Measurements from ENCODE around the gene METTL8. TPM values are rescaled to one million over a fixed set of nuclear protein-coding genes. Genes with fewer than 3 reads are reported as not detected.

The METTL8 gene
- total RNA-seq, 1 donor from 2014 or later, result 26.7 TPM

DNA sequence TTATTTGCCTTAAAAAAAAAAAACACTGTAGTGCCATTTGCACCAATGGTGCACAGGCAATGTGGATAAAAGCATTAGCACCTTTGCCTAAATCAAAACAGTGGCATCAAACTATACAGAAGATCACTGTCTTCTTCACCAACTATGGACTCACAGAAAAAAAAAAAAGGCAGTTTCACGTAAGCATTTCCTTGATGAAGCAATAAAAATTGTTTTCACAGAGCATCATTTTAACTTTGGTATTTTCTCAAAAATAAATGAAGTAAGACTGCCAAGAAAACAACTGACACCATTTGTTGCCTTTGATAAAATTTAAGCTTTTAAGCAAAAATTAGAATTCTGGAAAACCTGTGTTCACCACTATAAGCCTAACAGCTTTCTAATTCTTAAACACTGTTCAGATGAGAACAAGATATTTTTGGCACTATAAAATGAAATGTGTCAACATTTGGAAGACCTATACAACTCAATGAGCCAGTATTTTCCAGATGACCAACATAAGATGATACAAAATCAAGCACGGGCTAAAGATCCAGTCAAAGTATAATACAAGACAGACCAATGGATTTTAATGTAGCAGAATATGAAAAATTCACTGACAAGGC lies 21.1 kb downstream of the METTL8 start:
- TF ChIP-seq, protein P1, sequence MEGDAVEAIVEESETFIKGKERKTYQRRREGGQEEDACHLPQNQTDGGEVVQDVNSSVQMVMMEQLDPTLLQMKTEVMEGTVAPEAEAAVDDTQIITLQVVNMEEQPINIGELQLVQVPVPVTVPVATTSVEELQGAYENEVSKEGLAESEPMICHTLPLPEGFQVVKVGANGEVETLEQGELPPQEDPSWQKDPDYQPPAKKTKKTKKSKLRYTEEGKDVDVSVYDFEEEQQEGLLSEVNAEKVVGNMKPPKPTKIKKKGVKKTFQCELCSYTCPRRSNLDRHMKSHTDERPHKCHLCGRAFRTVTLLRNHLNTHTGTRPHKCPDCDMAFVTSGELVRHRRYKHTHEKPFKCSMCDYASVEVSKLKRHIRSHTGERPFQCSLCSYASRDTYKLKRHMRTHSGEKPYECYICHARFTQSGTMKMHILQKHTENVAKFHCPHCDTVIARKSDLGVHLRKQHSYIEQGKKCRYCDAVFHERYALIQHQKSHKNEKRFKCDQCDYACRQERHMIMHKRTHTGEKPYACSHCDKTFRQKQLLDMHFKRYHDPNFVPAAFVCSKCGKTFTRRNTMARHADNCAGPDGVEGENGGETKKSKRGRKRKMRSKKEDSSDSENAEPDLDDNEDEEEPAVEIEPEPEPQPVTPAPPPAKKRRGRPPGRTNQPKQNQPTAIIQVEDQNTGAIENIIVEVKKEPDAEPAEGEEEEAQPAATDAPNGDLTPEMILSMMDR (IDR thresholded peaks at IDR 0.05; ENCODE audit: insufficient read depth, low read length, poor library complexity, severe bottlenecking), result no peak
- Histone ChIP-seq H3K36me3 (ENCODE audit: control insufficient read depth, insufficient read depth, low read length) (no peaks in the 10 kb centered on the region), H3K4me3 (ENCODE audit: low read depth, low read length) (no peak overlapping the region), H3K27me3 (ENCODE audit: control insufficient read depth, insufficient read depth, low read length) (no peaks in the 10 kb centered on the region)
- no peak for DNase-seq (ENCODE audit: low read depth)

DNA sequence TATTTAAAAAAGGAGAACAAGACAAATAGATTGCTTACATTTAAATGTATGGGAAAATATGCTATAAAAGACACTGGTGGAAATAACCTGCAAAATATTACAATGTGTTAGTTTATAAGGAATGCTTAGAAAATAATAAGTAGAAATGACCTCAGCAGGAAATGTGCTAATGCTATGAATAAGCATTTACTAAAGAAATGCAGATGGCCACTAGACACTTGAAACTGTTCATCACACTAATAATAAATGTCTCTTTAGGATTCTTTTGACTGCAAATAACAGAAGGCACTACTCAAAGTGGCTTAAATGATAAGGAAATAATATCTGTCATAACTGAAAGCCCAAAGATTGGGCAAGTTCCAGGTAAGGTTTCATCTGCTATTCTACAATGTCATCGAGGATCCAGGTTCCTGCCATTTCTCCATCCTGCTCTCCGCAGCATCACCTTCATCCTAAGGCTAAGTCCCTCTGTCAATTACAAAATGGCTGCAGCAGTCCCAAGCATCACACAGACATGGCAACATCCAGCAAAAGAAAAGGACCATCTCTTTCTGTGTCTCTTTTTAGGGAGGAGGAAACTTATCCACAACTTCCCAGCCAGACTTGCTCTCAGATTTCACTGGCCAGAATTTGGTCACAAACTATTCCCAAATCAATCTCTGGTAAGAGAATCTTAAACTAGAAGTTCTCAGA lies 21.9 kb downstream of the METTL8 start:
- no peaks in the 10 kb centered on the region for H3K36me3 ChIP-seq (ENCODE audit: control insufficient read depth, insufficient read depth, low read length)
- H3K4me3 ChIP-seq (ENCODE audit: low read depth, low read length), result no peak overlapping the region
- H3K27me3 ChIP-seq (ENCODE audit: control insufficient read depth, insufficient read depth, low read length), result no peaks in the 10 kb centered on the region
- DNase-seq (ENCODE audit: low read depth), result no peak
- TF ChIP-seq, protein P1 (IDR thresholded peaks at IDR 0.05; ENCODE audit: insufficient read depth, low read length, poor library complexity, severe bottlenecking), result no peak

GRCh38 chr2:171411214-171411613 lies 22.6 kb downstream of the METTL8 start:
- DNase-seq (ENCODE audit: low read depth), result no peak
- H3K4me3 ChIP-seq (ENCODE audit: low read depth, low read length), result no peak overlapping the region
- no peaks in the 10 kb centered on the region for H3K36me3 ChIP-seq (ENCODE audit: control insufficient read depth, insufficient read depth, low read length)
- H3K27me3 ChIP-seq (ENCODE audit: control insufficient read depth, insufficient read depth, low read length), result no peaks in the 10 kb centered on the region
- TF ChIP-seq, protein P1 (IDR thresholded peaks at IDR 0.05; ENCODE audit: insufficient read depth, low read length, poor library complexity, severe bottlenecking), result no peak

DNA sequence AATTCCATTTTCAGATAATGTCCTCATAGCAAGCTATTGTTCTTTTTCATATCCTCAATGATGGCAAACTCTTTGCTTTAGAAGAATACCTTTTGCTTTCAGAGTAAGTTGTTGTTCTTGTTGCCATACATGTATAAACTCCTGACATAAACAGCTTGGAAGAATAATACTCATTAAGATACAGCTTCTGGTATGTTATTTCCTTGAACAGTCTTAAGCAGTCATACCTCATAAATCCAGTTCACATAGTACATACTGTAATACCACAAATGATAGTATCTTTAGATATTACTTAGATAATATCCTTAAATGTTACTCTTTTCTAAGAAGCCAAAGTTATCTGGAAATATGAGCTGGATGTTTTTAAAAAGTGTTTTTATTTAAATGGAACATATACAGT lies 23.2 kb downstream of the METTL8 start:
- Histone ChIP-seq H3K27me3 (ENCODE audit: control insufficient read depth, insufficient read depth, low read length) (no peaks in the 10 kb centered on the region), H3K36me3 (ENCODE audit: control insufficient read depth, insufficient read depth, low read length) (no peaks in the 10 kb centered on the region), H3K4me3 (ENCODE audit: low read depth, low read length) (no peak overlapping the region)
- TF ChIP-seq, protein P1 (IDR thresholded peaks at IDR 0.05; ENCODE audit: insufficient read depth, low read length, poor library complexity, severe bottlenecking), result no peak
- no peak for DNase-seq (ENCODE audit: low read depth)

DNA sequence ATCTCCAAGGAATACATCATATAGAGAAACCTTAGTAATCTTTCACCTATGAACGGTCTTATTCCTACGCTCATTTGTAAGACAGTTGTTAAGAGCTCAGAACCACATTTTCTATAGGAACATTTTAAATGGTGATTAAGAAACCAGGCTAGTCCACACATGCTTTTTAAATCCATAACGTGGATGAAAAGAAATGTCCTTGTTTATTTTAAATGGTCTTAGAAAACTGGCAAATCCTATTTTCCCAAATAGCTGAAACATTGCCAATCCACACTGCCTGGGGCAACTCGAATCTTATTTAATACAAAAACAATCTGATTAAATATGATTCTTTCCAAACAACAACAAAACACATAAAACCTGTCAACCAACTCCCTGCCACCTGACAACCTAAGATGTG lies 23.7 kb downstream of the METTL8 start:
- TF ChIP-seq, protein P1 (IDR thresholded peaks at IDR 0.05; ENCODE audit: insufficient read depth, low read length, poor library complexity, severe bottlenecking), result no peak
- H3K27me3 ChIP-seq (ENCODE audit: control insufficient read depth, insufficient read depth, low read length), result no peaks in the 10 kb centered on the region
- H3K36me3 ChIP-seq (ENCODE audit: control insufficient read depth, insufficient read depth, low read length), result no peaks in the 10 kb centered on the region
- no peak overlapping the region for H3K4me3 ChIP-seq (ENCODE audit: low read depth, low read length)
- DNase-seq (ENCODE audit: low read depth), result no peak

All from kidney epithelial cell (primary cell).